ENCODE results near the gene CFAP210.

GRCh38 chr2:169694894-169695260 lies 672 bp upstream of the CFAP210 start:
- TF ChIP-seq CTCF (IDR thresholded peaks at IDR 0.05), result no peak
- TF ChIP-seq EP300 (IDR thresholded peaks at IDR 0.05), result no peak

Measured in esophagus muscularis mucosa (tissue), 3 donors.